GM23338 (cell line): ENCODE measurements around the gene NTM. TPM values are rescaled to one million over a fixed set of nuclear protein-coding genes. Genes with fewer than 3 reads are reported as not detected.
A peak's percentile ranks its signal among the peaks of the same experiment; 100 is the strongest.

Experiments used
- ATAC-seq: fragments of 200-7000 bp; cut with Tn5 transposase; 3 replicates; pipeline ENCODE4 v1.9.1; 2020
- DNase-seq: peaks from one replicate; pipeline ENCODE4 v3.0.0-alpha.2; 2015; ENCODE audit warnings: low spot score
- H2AFZ ChIP-seq: fragments of 200-600 bp; sonication (generic); 2 replicates; pipeline ENCODE4 v1.8.0; 2016; ENCODE audit warnings: antibody characterized with exemption, mild to moderate bottlenecking, moderate library complexity
- H3F3A ChIP-seq: fragments of 200-600 bp; sonication (generic); replicated peaks from 2 replicates; pipeline ENCODE4 v1.8.0; 2017; ENCODE audit warnings: antibody characterized with exemption, mixed run types, low read depth
- H3K27ac ChIP-seq: fragments of 200-600 bp; sonication (generic); 2 replicates; pipeline ENCODE4 v1.6.1; 2016; ENCODE audit warnings: low read depth
- H3K27me3 ChIP-seq: fragments of 200-600 bp; sonication (generic); 2 replicates; pipeline ENCODE4 v1.8.0; 2016; ENCODE audit warnings: mild to moderate bottlenecking, mixed run types, moderate library complexity; ENCODE audit not compliant: insufficient read depth
- H3K36me3 ChIP-seq: fragments of 200-600 bp; sonication (generic); 2 replicates; pipeline ENCODE4 v1.8.0; 2016; ENCODE audit warnings: mild to moderate bottlenecking; ENCODE audit not compliant: insufficient read depth
- H3K4me1 ChIP-seq: fragments of 200-600 bp; sonication (generic); 2 replicates; pipeline ENCODE4 v1.8.0; 2016; ENCODE audit warnings: mild to moderate bottlenecking, moderate library complexity; ENCODE audit not compliant: insufficient read depth
- H3K4me2 ChIP-seq: fragments of 200-600 bp; sonication (generic); 2 replicates; pipeline ENCODE4 v1.7.1; 2017; ENCODE audit warnings: mixed run types
- H3K4me3 ChIP-seq: fragments of 200-600 bp; sonication (generic); 2 replicates; pipeline ENCODE4 v1.6.1; 2016; ENCODE audit warnings: mixed run types
- H3K79me2 ChIP-seq: fragments of 200-600 bp; sonication (generic); replicated peaks from 2 replicates; pipeline ENCODE4 v1.8.0; 2017; ENCODE audit warnings: mild to moderate bottlenecking; ENCODE audit not compliant: insufficient read depth
- H3K9me2 ChIP-seq: fragments of 200-600 bp; sonication (generic); 2 replicates; pipeline ENCODE4 v1.8.0; 2017; ENCODE audit not compliant: insufficient read depth
- H4K20me1 ChIP-seq: fragments of 200-600 bp; sonication (generic); replicated peaks from 2 replicates; pipeline ENCODE4 v1.8.0; 2017; ENCODE audit warnings: mild to moderate bottlenecking; ENCODE audit not compliant: insufficient read depth
- H3K27ac Mint-ChIP-seq: 2 replicates; pipeline ENCODE4 v1.8.0; 2020; ENCODE audit warnings: inconsistent platforms, mild to moderate bottlenecking, moderate library complexity, mixed read lengths
- H3K27me3 Mint-ChIP-seq: 3 replicates; pipeline ENCODE4 v1.8.0; 2022; ENCODE audit warnings: low read depth, mild to moderate bottlenecking, moderate library complexity, mixed read lengths, inconsistent platforms; ENCODE audit not compliant: insufficient read depth, poor library complexity
- H3K36me3 Mint-ChIP-seq: 3 replicates; pipeline ENCODE4 v1.8.0; 2021; ENCODE audit warnings: low read depth, mild to moderate bottlenecking, inconsistent platforms, moderate library complexity, mixed read lengths
- H3K4me1 Mint-ChIP-seq: 3 replicates; pipeline ENCODE4 v1.8.0; 2020; ENCODE audit warnings: mild to moderate bottlenecking, inconsistent platforms, mixed read lengths
- H3K4me3 Mint-ChIP-seq: 3 replicates; pipeline ENCODE4 v1.8.0; 2021; ENCODE audit warnings: moderate library complexity, mild to moderate bottlenecking, inconsistent platforms, mixed read lengths
- H3K9me3 Mint-ChIP-seq: 3 replicates; pipeline ENCODE4 v1.8.0; 2020; ENCODE audit warnings: moderate library complexity, mild to moderate bottlenecking, inconsistent platforms, mixed read lengths
- CREB1 ChIP-seq: fragments of 250-450 bp; sonication (Bioruptor Pico); IDR thresholded peaks from 2 replicates; pipeline ENCODE4 v1.5.0; 2020; ENCODE audit warnings: low read depth, mild to moderate bottlenecking, moderate library complexity
- CTCF ChIP-seq, 2 experiments: fragments of 200-600 bp in 1 of 2; sonication (generic) in 1 of 2; conservative IDR thresholded peaks; 2 replicates each; pipeline versions ENCODE4 v1.5.1 to v1.6.1; 2016 to 2017; ENCODE audit warnings: antibody characterized with exemption in 2 of 2, low read depth in 2 of 2, mild to moderate bottlenecking in 2 of 2, moderate library complexity in 1 of 2
- EZH2 ChIP-seq: fragments of 200-600 bp; sonication (generic); IDR thresholded peaks from one replicate; pipeline ENCODE4 v1.8.0; 2017; ENCODE audit warnings: antibody characterized with exemption, mild to moderate bottlenecking, low read depth; ENCODE audit not compliant: unreplicated experiment
- EZH2phosphoT487 ChIP-seq: fragments of 200-600 bp; sonication (generic); IDR thresholded peaks from one replicate; pipeline ENCODE4 v1.8.1; 2018; ENCODE audit warnings: antibody characterized with exemption; ENCODE audit not compliant: unreplicated experiment
- JUNB ChIP-seq: IDR thresholded peaks from one replicate; pipeline ENCODE4 v1.6.1; 2016; ENCODE audit warnings: antibody characterized with exemption; ENCODE audit not compliant: unreplicated experiment
- NANOG ChIP-seq: IDR thresholded peaks from 2 replicates; pipeline ENCODE4 v1.6.1; 2016; ENCODE audit warnings: antibody characterized with exemption, borderline replicate concordance
- POLR2AphosphoS5 ChIP-seq: IDR thresholded peaks from 2 replicates; pipeline ENCODE4 v1.6.1; 2016; ENCODE audit warnings: antibody characterized with exemption, low read depth
- REST ChIP-seq: IDR thresholded peaks from one replicate; pipeline ENCODE4 v1.6.1; 2018; ENCODE audit warnings: antibody characterized with exemption; ENCODE audit not compliant: unreplicated experiment
- STAT1 ChIP-seq: IDR thresholded peaks from one replicate; pipeline ENCODE4 v1.6.1; 2016; ENCODE audit warnings: antibody characterized with exemption; ENCODE audit not compliant: unreplicated experiment
- ZNF114 ChIP-seq: fragments of 250-450 bp; sonication (Bioruptor Pico); IDR thresholded peaks from 2 replicates; pipeline ENCODE4 v1.5.0; 2020; ENCODE audit warnings: mild to moderate bottlenecking, moderate library complexity
- ZNF331 ChIP-seq: fragments of 250-450 bp; sonication (Bioruptor Pico); IDR thresholded peaks from 2 replicates; pipeline ENCODE4 v1.5.0; 2020; ENCODE audit warnings: low read depth, mild to moderate bottlenecking, moderate library complexity
- polyA plus RNA-seq: library from polyadenylated mRNA; unstranded; fragments of >200 nt; fragmentation: Nextera tagmentation; extraction: Ambion mirVana; gene quantifications from 2 replicates; pipeline ENCODE4 v1.2.1, GENCODE V29; 2016
- total RNA-seq: library from RNA; depleted of rRNA; stranded (reverse); fragments of >200 nt; shearing (Covaris generic); gene quantifications from 2 replicates; pipeline ENCODE4 v1.2.3, GENCODE V29; 2014

The NTM gene
- total and polyA plus RNA-seq, 2 experiments from 2014 or later: 10.6 to 14.6 TPM

- H3K36me3 Mint-ChIP-seq: no peaks in the 10 kb centered on the region
- no peak overlapping the region for H3K27ac ChIP-seq
- no peaks in the 10 kb centered on the region for H3K79me2 ChIP-seq
- H3K27me3 ChIP-seq: no peaks in the 10 kb centered on the region
- no peaks in the 10 kb centered on the region for H4K20me1 ChIP-seq
- H3K4me2 ChIP-seq: no peak overlapping the region
- no peaks in the 10 kb centered on the region for H3K36me3 ChIP-seq
- peaks cover 36% of the 10 kb centered on the region for H3K4me1 Mint-ChIP-seq
- no peaks in the 10 kb centered on the region for H3F3A ChIP-seq
- H3K4me3 Mint-ChIP-seq: no peak overlapping the region
- TF ChIP-seq CREB1: peak; percentile 41
- TF ChIP-seq EZH2: no peak
- TF ChIP-seq ZNF331 (CRISPR knock-in tag): no peak
- TF ChIP-seq JUNB: no peak
- no peak for TF ChIP-seq EZH2phosphoT487
- peak; percentile 93 to 100 for TF ChIP-seq CTCF (conservative IDR thresholded peaks at IDR 0.05; ENCODE audit: low read depth in 2 of 2)
- TF ChIP-seq POLR2AphosphoS5: no peak
- no peak for TF ChIP-seq STAT1
- TF ChIP-seq NANOG: no peak
- TF ChIP-seq REST: no peak
- no peak for TF ChIP-seq ZNF114 (CRISPR knock-in tag)
- DNase-seq (peak; percentile 80), ATAC-seq (peak; percentile 74)
- H3K4me1 ChIP-seq: peaks cover 17% of the 10 kb centered on the region
- H3K4me3 ChIP-seq: no peak overlapping the region
- H3K9me3 Mint-ChIP-seq: no peaks in the 10 kb centered on the region
- H3K27ac Mint-ChIP-seq: no peak overlapping the region
- no peak overlapping the region for H2AFZ ChIP-seq
- H3K27me3 Mint-ChIP-seq: peaks cover 8% of the 10 kb centered on the region
- H3K9me2 ChIP-seq: no peaks in the 10 kb centered on the region
Measured at GRCh38 chr11:131674051-131674755, 303.8 kb downstream of the NTM start.
